ENCODE measurements around the gene JAZF1.

Gene JAZF1

GRCh38 chr7:28207486-28208158, 27.0 kb upstream of the JAZF1 start:
- H3K4me1 ChIP-seq (ENCODE audit: control insufficient read depth, insufficient read depth, low read length), result no peaks in the 10 kb centered on the region
- H3K27me3 ChIP-seq (ENCODE audit: control insufficient read depth, insufficient read depth, low read length), result no peaks in the 10 kb centered on the region
- H3K9me3 ChIP-seq (ENCODE audit: control insufficient read depth, low read length), result no peaks in the 10 kb centered on the region

GRCh38 chr7:28205506-28205905, 24.9 kb upstream of the JAZF1 start:
- no peak overlapping the region for H3K9ac ChIP-seq (ENCODE audit: low read length)
- H3K9me3 ChIP-seq (ENCODE audit: control insufficient read depth, low read length), result no peaks in the 10 kb centered on the region
- no peaks in the 10 kb centered on the region for H3K36me3 ChIP-seq (ENCODE audit: control insufficient read depth, insufficient read depth, low read length)
- H3K27me3 ChIP-seq (ENCODE audit: control insufficient read depth, insufficient read depth, low read length), result no peaks in the 10 kb centered on the region
- no peak overlapping the region for H3K4me3 ChIP-seq (ENCODE audit: low read length)
- H3K4me1 ChIP-seq (ENCODE audit: control insufficient read depth, insufficient read depth, low read length), result no peaks in the 10 kb centered on the region

More at GRCh38 chr7:28207486-28208158, 27.0 kb upstream of the JAZF1 start:
- Histone ChIP-seq H3K36me3 (ENCODE audit: control insufficient read depth, insufficient read depth, low read length) (no peaks in the 10 kb centered on the region), H3K4me3 (ENCODE audit: low read length) (no peak overlapping the region), H3K9ac (ENCODE audit: low read length) (no peak overlapping the region)

- Histone ChIP-seq H3K36me3 (ENCODE audit: control insufficient read depth, insufficient read depth, low read length) (no peaks in the 10 kb centered on the region), H3K4me3 (ENCODE audit: low read length) (no peak overlapping the region), H3K9ac (ENCODE audit: low read length) (no peak overlapping the region), H3K9me3 (ENCODE audit: control insufficient read depth, low read length) (no peaks in the 10 kb centered on the region), H3K4me1 (ENCODE audit: control insufficient read depth, insufficient read depth, low read length) (no peaks in the 10 kb centered on the region), H3K27me3 (ENCODE audit: control insufficient read depth, insufficient read depth, low read length) (no peaks in the 10 kb centered on the region)
Observed at GRCh38 chr7:28203508-28204240, 23.1 kb upstream of the JAZF1 start.

- Histone ChIP-seq H3K9ac (ENCODE audit: low read length) (no peak overlapping the region), H3K4me1 (ENCODE audit: control insufficient read depth, insufficient read depth, low read length) (no peaks in the 10 kb centered on the region), H3K9me3 (ENCODE audit: control insufficient read depth, low read length) (no peaks in the 10 kb centered on the region)
Observed at GRCh38 chr7:28202222-28202621, 21.6 kb upstream of the JAZF1 start.

GRCh38 chr7:28201131-28201530, 20.5 kb upstream of the JAZF1 start:
- Histone ChIP-seq H3K9me3 (ENCODE audit: control insufficient read depth, low read length) (no peaks in the 10 kb centered on the region), H3K36me3 (ENCODE audit: control insufficient read depth, insufficient read depth, low read length) (no peaks in the 10 kb centered on the region), H3K4me1 (ENCODE audit: control insufficient read depth, insufficient read depth, low read length) (no peaks in the 10 kb centered on the region), H3K27me3 (ENCODE audit: control insufficient read depth, insufficient read depth, low read length) (no peaks in the 10 kb centered on the region), H3K4me3 (ENCODE audit: low read length) (no peak overlapping the region), H3K9ac (ENCODE audit: low read length) (no peak overlapping the region)

More at GRCh38 chr7:28202222-28202621, 21.6 kb upstream of the JAZF1 start:
- no peak overlapping the region for H3K4me3 ChIP-seq (ENCODE audit: low read length)
- H3K27me3 ChIP-seq (ENCODE audit: control insufficient read depth, insufficient read depth, low read length), result no peaks in the 10 kb centered on the region
- H3K36me3 ChIP-seq (ENCODE audit: control insufficient read depth, insufficient read depth, low read length), result no peaks in the 10 kb centered on the region

GRCh38 chr7:28200598-28200997, 20.0 kb upstream of the JAZF1 start:
- no peaks in the 10 kb centered on the region for H3K36me3 ChIP-seq (ENCODE audit: control insufficient read depth, insufficient read depth, low read length)
- H3K4me1 ChIP-seq (ENCODE audit: control insufficient read depth, insufficient read depth, low read length), result no peaks in the 10 kb centered on the region
- H3K4me3 ChIP-seq (ENCODE audit: low read length), result no peak overlapping the region
- H3K27me3 ChIP-seq (ENCODE audit: control insufficient read depth, insufficient read depth, low read length), result no peaks in the 10 kb centered on the region
- no peak overlapping the region for H3K9ac ChIP-seq (ENCODE audit: low read length)
- no peaks in the 10 kb centered on the region for H3K9me3 ChIP-seq (ENCODE audit: control insufficient read depth, low read length)

GRCh38 chr7:28199021-28199510, 18.5 kb upstream of the JAZF1 start:
- Histone ChIP-seq H3K4me1 (ENCODE audit: control insufficient read depth, insufficient read depth, low read length) (no peaks in the 10 kb centered on the region), H3K4me3 (ENCODE audit: low read length) (no peak overlapping the region), H3K9me3 (ENCODE audit: control insufficient read depth, low read length) (no peaks in the 10 kb centered on the region), H3K27me3 (ENCODE audit: control insufficient read depth, insufficient read depth, low read length) (no peaks in the 10 kb centered on the region), H3K9ac (ENCODE audit: low read length) (no peak overlapping the region), H3K36me3 (ENCODE audit: control insufficient read depth, insufficient read depth, low read length) (no peaks in the 10 kb centered on the region)

GRCh38 chr7:28195910-28196620, 15.5 kb upstream of the JAZF1 start:
- no peaks in the 10 kb centered on the region for H3K4me1 ChIP-seq (ENCODE audit: control insufficient read depth, insufficient read depth, low read length)
- no peaks in the 10 kb centered on the region for H3K36me3 ChIP-seq (ENCODE audit: control insufficient read depth, insufficient read depth, low read length)
- no peak overlapping the region for H3K9ac ChIP-seq (ENCODE audit: low read length)
- H3K27me3 ChIP-seq (ENCODE audit: control insufficient read depth, insufficient read depth, low read length), result no peaks in the 10 kb centered on the region
- no peak overlapping the region for H3K4me3 ChIP-seq (ENCODE audit: low read length)
- no peaks in the 10 kb centered on the region for H3K9me3 ChIP-seq (ENCODE audit: control insufficient read depth, low read length)

- Histone ChIP-seq H3K36me3 (ENCODE audit: control insufficient read depth, insufficient read depth, low read length) (no peaks in the 10 kb centered on the region), H3K9ac (ENCODE audit: low read length) (no peak overlapping the region), H3K4me3 (ENCODE audit: low read length) (no peak overlapping the region), H3K4me1 (ENCODE audit: control insufficient read depth, insufficient read depth, low read length) (peaks cover 6% of the 10 kb centered on the region), H3K9me3 (ENCODE audit: control insufficient read depth, low read length) (no peaks in the 10 kb centered on the region), H3K27me3 (ENCODE audit: control insufficient read depth, insufficient read depth, low read length) (no peaks in the 10 kb centered on the region)
Observed at GRCh38 chr7:28192786-28193585, 12.4 kb upstream of the JAZF1 start.

- Histone ChIP-seq H3K4me1 (ENCODE audit: control insufficient read depth, insufficient read depth, low read length) (peaks cover 6% of the 10 kb centered on the region), H3K9ac (ENCODE audit: low read length) (no peak overlapping the region), H3K4me3 (ENCODE audit: low read length) (no peak overlapping the region), H3K36me3 (ENCODE audit: control insufficient read depth, insufficient read depth, low read length) (no peaks in the 10 kb centered on the region), H3K27me3 (ENCODE audit: control insufficient read depth, insufficient read depth, low read length) (no peaks in the 10 kb centered on the region), H3K9me3 (ENCODE audit: control insufficient read depth, low read length) (no peaks in the 10 kb centered on the region)
Observed at GRCh38 chr7:28191751-28192150, 11.2 kb upstream of the JAZF1 start.

GRCh38 chr7:28191184-28191583, 10.6 kb upstream of the JAZF1 start:
- H3K9ac ChIP-seq (ENCODE audit: low read length), result no peak overlapping the region
- no peak overlapping the region for H3K4me3 ChIP-seq (ENCODE audit: low read length)
- H3K36me3 ChIP-seq (ENCODE audit: control insufficient read depth, insufficient read depth, low read length), result no peaks in the 10 kb centered on the region
- H3K9me3 ChIP-seq (ENCODE audit: control insufficient read depth, low read length), result no peaks in the 10 kb centered on the region
- no peaks in the 10 kb centered on the region for H3K27me3 ChIP-seq (ENCODE audit: control insufficient read depth, insufficient read depth, low read length)
- H3K4me1 ChIP-seq (ENCODE audit: control insufficient read depth, insufficient read depth, low read length), result peaks cover 6% of the 10 kb centered on the region
